IMR-90 (cell line): Measurements from ENCODE around the gene ZNF133. TPM values are rescaled to one million over a fixed set of nuclear protein-coding genes. Genes with fewer than 3 reads are reported as not detected.

Experiments
- ATAC-seq: fragments of 200-7000 bp; cut with Tn5 transposase; 2 replicates; pipeline ENCODE4 v1.9.1; 2020; ENCODE audit warnings: low read depth, mild to moderate bottlenecking, moderate library complexity
- BruUV-seq: library from RNA; stranded (reverse); fragments of 400-500 nt; replicated peaks from 2 replicates; lab custom pipeline; 2021; lab: Mats Ljungman, UMichigan
- CTCF ChIA-PET: fragments of 300-600 bp; formaldehyde crosslinking; extraction: SDS; loops from one replicate; lab custom pipeline; 2021; ENCODE audit warnings: antibody characterized with exemption; lab: Yijun Ruan, JAX
- POLR2A ChIA-PET: fragments of 300-600 bp; sonication (Branson Sonifier 250); formaldehyde crosslinking; loops from one replicate; lab custom pipeline; 2022; ENCODE audit warnings: antibody characterized with exemption; ENCODE audit not compliant: unreplicated experiment; lab: Charles Lee
- DNase-seq: peaks from one replicate; pipeline ENCODE4 v3.0.0; 2013
- H2AFZ ChIP-seq: replicated peaks from 2 replicates; pipeline ENCODE3; 2013; ENCODE audit warnings: low read length, mild to moderate bottlenecking; ENCODE audit not compliant: poor library complexity
- H2AK5ac ChIP-seq: 2 replicates; pipeline ENCODE4 v1.6.1; 2013; ENCODE audit warnings: low read depth, low read length, inconsistent platforms
- H2AK9ac ChIP-seq: replicated peaks from 2 replicates; pipeline ENCODE3; 2013; ENCODE audit warnings: mild to moderate bottlenecking, low read depth, low read length, moderate library complexity; ENCODE audit not compliant: poor library complexity
- H2BK120ac ChIP-seq: 2 replicates; pipeline ENCODE4 v1.6.1; 2013; ENCODE audit warnings: low read depth, low read length, inconsistent platforms
- H2BK15ac ChIP-seq: 3 replicates; pipeline ENCODE4 v1.6.1; 2013; ENCODE audit warnings: low read depth, low read length, inconsistent platforms
- H2BK20ac ChIP-seq: 2 replicates; pipeline ENCODE4 v1.6.1; 2013; ENCODE audit warnings: low read depth, mild to moderate bottlenecking, inconsistent platforms, low read length, moderate library complexity
- H2BK5ac ChIP-seq: 2 replicates; pipeline ENCODE4 v1.6.1; 2013; ENCODE audit warnings: mild to moderate bottlenecking, low read depth, low read length, inconsistent platforms; ENCODE audit not compliant: poor library complexity, severe bottlenecking
- H3K14ac ChIP-seq: replicated peaks from 2 replicates; pipeline ENCODE4 v1.6.1; 2013; ENCODE audit warnings: low read depth, low read length, inconsistent platforms
- H3K18ac ChIP-seq: 2 replicates; pipeline ENCODE4 v1.6.1; 2013; ENCODE audit warnings: low read depth, low read length, control low read depth
- H3K23ac ChIP-seq: 2 replicates; pipeline ENCODE4 v1.6.1; 2013; ENCODE audit warnings: low read depth, low read length, inconsistent platforms
- H3K27ac ChIP-seq: 2 replicates; pipeline ENCODE4 v1.5.1; 2013; ENCODE audit warnings: mild to moderate bottlenecking, control low read depth, low read length; ENCODE audit not compliant: insufficient read depth
- H3K27me3 ChIP-seq: 2 replicates; pipeline ENCODE4 v1.6.1; 2013; ENCODE audit warnings: low read length; ENCODE audit not compliant: control insufficient read depth, insufficient read depth
- H3K36me3 ChIP-seq: 2 replicates; pipeline ENCODE4 v1.6.1; 2013; ENCODE audit warnings: low read length, mixed read lengths; ENCODE audit not compliant: control insufficient read depth, insufficient read depth
- H3K4ac ChIP-seq: 2 replicates; pipeline ENCODE4 v1.6.1; 2013; ENCODE audit warnings: low read depth, low read length, inconsistent platforms
- H3K4me1 ChIP-seq: 2 replicates; pipeline ENCODE4 v1.6.1; 2013; ENCODE audit warnings: low read length, mixed read lengths; ENCODE audit not compliant: control insufficient read depth, insufficient read depth
- H3K4me2 ChIP-seq: 2 replicates; pipeline ENCODE4 v1.6.1; 2013; ENCODE audit warnings: low read depth, mild to moderate bottlenecking, control low read depth, low read length, moderate library complexity
- H3K4me3 ChIP-seq: 2 replicates; pipeline ENCODE4 v1.5.1; 2013; ENCODE audit warnings: low read depth, mild to moderate bottlenecking, control low read depth, low read length, moderate library complexity; ENCODE audit not compliant: insufficient read depth
- H3K56ac ChIP-seq: 2 replicates; pipeline ENCODE4 v1.6.1; 2013; ENCODE audit warnings: low read length, inconsistent platforms; ENCODE audit not compliant: insufficient read depth; ENCODE audit errors: extremely low read depth
- H3K79me1 ChIP-seq, 2 experiments: 2 replicates each; pipeline ENCODE4 v1.6.1; 2013; ENCODE audit warnings: low read length in 2 of 2, inconsistent platforms in 1 of 2, low read depth in 1 of 2
- H3K9ac ChIP-seq: 2 replicates; pipeline ENCODE4 v1.6.1; 2013; ENCODE audit warnings: low read depth, low read length, control low read depth
- H3K9me1 ChIP-seq: 2 replicates; pipeline ENCODE4 v1.6.1; 2013; ENCODE audit warnings: low read length, inconsistent platforms; ENCODE audit not compliant: insufficient read depth
- H3K9me3 ChIP-seq: 2 replicates; pipeline ENCODE4 v1.6.1; 2013; ENCODE audit warnings: low read length; ENCODE audit not compliant: control insufficient read depth, insufficient read depth
- H4K20me1 ChIP-seq: 2 replicates; pipeline ENCODE4 v1.6.1; 2013; ENCODE audit warnings: low read length, inconsistent platforms; ENCODE audit not compliant: insufficient read depth
- H4K5ac ChIP-seq: 2 replicates; pipeline ENCODE4 v1.6.1; 2013; ENCODE audit warnings: mild to moderate bottlenecking, low read depth, low read length, control low read depth
- H4K8ac ChIP-seq, 2 experiments: 2 replicates each; pipeline ENCODE4 v1.6.1; 2013; ENCODE audit warnings: low read depth in 2 of 2, low read length in 2 of 2, control low read depth in 1 of 2, inconsistent platforms in 1 of 2
- H4K91ac ChIP-seq: 2 replicates; pipeline ENCODE4 v1.6.1; 2013; ENCODE audit warnings: low read depth, low read length, inconsistent platforms; ENCODE audit not compliant: insufficient read depth
- MAFK ChIP-seq: IDR thresholded peaks from 2 replicates; pipeline ENCODE4 v1.6.1; 2012; ENCODE audit warnings: low read depth, low read length, improper control_type of control experiment
- NFE2L2 ChIP-seq: fragments of 150-350 bp; IDR thresholded peaks from 2 replicates; pipeline ENCODE4 v1.6.1; 2016; ENCODE audit warnings: low read depth, mild to moderate bottlenecking, low read length
- RAD21 ChIP-seq: IDR thresholded peaks from 2 replicates; pipeline ENCODE4 v1.6.1; 2012; ENCODE audit warnings: low read length, improper control_type of control experiment
- WGBS, 2 experiments: methylation state at CpG; one replicate each; pipeline versions ENCODE4 v1.1.5 to v1.1.7; 2013; ENCODE audit warnings: missing lambda C conversion rate in 2 of 2; ENCODE audit not compliant: insufficient read length in 1 of 2; ENCODE audit errors: extremely low coverage in 2 of 2; 5-methylcytosine and 5-hydroxymethylcytosine counted together
- dilution Hi-C: fragments of 300-500 bp; cut with HindIII; formaldehyde crosslinking; loops from one replicate; pipeline ENCODE4 v1.14.3; 2018; ENCODE audit warnings: low sequenced_read_pairs; ENCODE audit not compliant: unreplicated experiment
- in situ Hi-C: fragments of 300-500 bp; cut with MboI; formaldehyde crosslinking; loops from 3 replicates; pipeline ENCODE4 v1.14.3; 2019; ENCODE audit warnings: low sequenced_read_pairs, inconsistent platforms, mixed read lengths
- intact Hi-C: fragments of 100-400 bp; cut with micrococcal nuclease; formaldehyde crosslinking; loops from 2 replicates; pipeline ENCODE4 v1.10.0; 2022
- polyA plus RNA-seq, 3 experiments: library from polyadenylated mRNA; depleted of rRNA; stranded (reverse); fragments of >200 nt; gene quantifications; 2 replicates each; pipeline ENCODE4 v1.2.3, GENCODE V29; 2012; ENCODE audit warnings: low replicate concordance in 1 of 3
- total RNA-seq: library from RNA; depleted of rRNA; stranded (reverse); fragments of >200 nt; gene quantifications from 2 replicates; pipeline ENCODE4 v1.2.3, GENCODE V29; 2012

The ZNF133 gene
- total and polyA plus RNA-seq, 2 of the 4 experiments (the other 2 are of a cell fraction), result 18.3 to 33.5 TPM

DNA sequence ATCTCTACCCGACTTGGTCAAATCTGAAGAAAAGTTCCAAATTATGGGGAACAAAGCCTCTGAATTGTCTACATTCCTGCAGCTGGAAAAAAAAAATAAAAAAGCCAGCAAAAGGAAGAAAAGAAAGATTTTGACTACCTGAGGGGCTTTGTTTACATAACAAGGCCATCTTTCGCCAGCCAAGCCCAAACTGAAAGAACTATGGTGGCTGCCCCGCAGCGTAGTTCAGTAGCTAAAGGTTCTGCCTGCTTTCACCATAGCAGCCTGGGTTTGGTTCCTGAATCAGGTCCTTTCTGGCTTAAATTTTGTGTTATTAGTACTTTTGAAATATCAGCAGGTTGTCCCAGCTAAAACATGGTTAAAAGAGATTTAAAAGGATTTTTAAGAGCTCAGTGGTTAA is 35.4 kb downstream of the ZNF133 start:
- WGBS, 2 experiments, result no CpG with 5 or more reads among the region's 4 CpGs
- no TSS peak for BruUV-seq
- dilution Hi-C loops, result no loop called here

More for the DNA sequence above, 35.4 kb downstream of the ZNF133 start:
- no peak overlapping the region for H2BK120ac ChIP-seq
- no peaks in the 10 kb centered on the region for H3K79me1 ChIP-seq
- no peak overlapping the region for H3K4me2 ChIP-seq
- H3K9me3 ChIP-seq, result no peaks in the 10 kb centered on the region
- no peak overlapping the region for H3K18ac ChIP-seq
- no peak overlapping the region for H3K9ac ChIP-seq
- no peaks in the 10 kb centered on the region for H3K9me1 ChIP-seq
- no peak overlapping the region for H4K5ac ChIP-seq
- H4K20me1 ChIP-seq, result no peaks in the 10 kb centered on the region
- H3K27ac ChIP-seq, result no peak overlapping the region
- no peaks in the 10 kb centered on the region for H3K27me3 ChIP-seq
- no peak overlapping the region for H4K8ac ChIP-seq
- TF ChIP-seq RAD21 (no peak), NFE2L2 (no peak), MAFK (no peak)
- H3K4me3 ChIP-seq, result no peak overlapping the region
- H3K14ac ChIP-seq, result no peak overlapping the region
- ChIA-PET POLR2A (no interaction called here), CTCF (no interaction called here)
- no peak overlapping the region for H2BK20ac ChIP-seq
- no peaks in the 10 kb centered on the region for H3K4me1 ChIP-seq
- H2BK5ac ChIP-seq, result no peak overlapping the region
- intact Hi-C loops (no loop called here), in situ Hi-C loops (no loop called here)
- H3K36me3 ChIP-seq, result no peaks in the 10 kb centered on the region
- H3K23ac ChIP-seq, result no peak overlapping the region
- no peak for DNase-seq
- no peak overlapping the region for H3K56ac ChIP-seq
- no peak overlapping the region for H4K91ac ChIP-seq
- no peak for ATAC-seq
- no peak overlapping the region for H3K4ac ChIP-seq
- no peak overlapping the region for H2BK15ac ChIP-seq
- H2AK9ac ChIP-seq, result no peak overlapping the region
- H2AFZ ChIP-seq, result no peak overlapping the region
- H2AK5ac ChIP-seq, result no peak overlapping the region
